ENCODE measurements around the gene IGFL1. TPM values are rescaled to one million over a fixed set of nuclear protein-coding genes. Genes with fewer than 3 reads are reported as not detected.
"Not testable (repeated sequence)": the region's sequence is repeated elsewhere in the genome, so short reads cannot be mapped to it uniquely, and the experiment has no call there.

IGFL1 gene
- total and polyA plus RNA-seq, 4 donors: not detected

GRCh38 chr19:46217476-46217875 lies 12.1 kb upstream of the IGFL1 start:
- Histone ChIP-seq H3K9me3 (ENCODE audit: control insufficient read depth, low read length) (peaks cover 1% of the 10 kb centered on the region), H3K4me1 (ENCODE audit: control insufficient read depth in 1 of 2, insufficient read depth in 2 of 2, low read length in 2 of 2) (no peaks in the 10 kb centered on the region), H3K4me3 (ENCODE audit: low read length in 2 of 2) (no peak overlapping the region), H3K27ac (ENCODE audit: low read depth in 1 of 2, low read length in 2 of 2) (no peak overlapping the region), H3K27me3 (ENCODE audit: control insufficient read depth in 1 of 2, insufficient read depth in 2 of 2, low read length in 1 of 2) (no peaks in the 10 kb centered on the region), H3K36me3 (ENCODE audit: control insufficient read depth in 1 of 2, insufficient read depth in 2 of 2, low read length in 1 of 2) (no peaks in the 10 kb centered on the region)
- ATAC-seq (ENCODE audit: low FRiP score) (no peak), DNase-seq (no peak)
- intact Hi-C loops (cut with DNase I): no loop called here
- 75 to 83% methylated on average over 9 of the region's 9 CpGs for WGBS, 2 donors

- peaks cover 1% of the 10 kb centered on the region for H3K9me3 ChIP-seq (ENCODE audit: control insufficient read depth, low read length)
- no peak overlapping the region for H3K27ac ChIP-seq (ENCODE audit: low read depth in 1 of 2, low read length in 2 of 2)
- no peaks in the 10 kb centered on the region for H3K27me3 ChIP-seq (ENCODE audit: control insufficient read depth in 1 of 2, insufficient read depth in 2 of 2, low read length in 1 of 2)
- intact Hi-C loops (cut with DNase I): no loop called here
- H3K4me1 ChIP-seq (ENCODE audit: control insufficient read depth in 1 of 2, insufficient read depth in 2 of 2, low read length in 2 of 2): no peaks in the 10 kb centered on the region
- H3K36me3 ChIP-seq (ENCODE audit: control insufficient read depth in 1 of 2, insufficient read depth in 2 of 2, low read length in 1 of 2): no peaks in the 10 kb centered on the region
- DNase-seq (no peak), ATAC-seq (ENCODE audit: low FRiP score) (no peak)
- H3K4me3 ChIP-seq (ENCODE audit: low read length in 2 of 2): no peak overlapping the region
- 9 to 20% methylated on average over 6 of the region's 6 CpGs for WGBS, 2 donors
Observed at GRCh38 chr19:46218160-46218559, 11.4 kb upstream of the IGFL1 start.

- Histone ChIP-seq H3K4me1 (ENCODE audit: control insufficient read depth in 1 of 2, insufficient read depth in 2 of 2, low read length in 2 of 2) (no peaks in the 10 kb centered on the region), H3K27me3 (ENCODE audit: control insufficient read depth in 1 of 2, insufficient read depth in 2 of 2, low read length in 1 of 2) (no peaks in the 10 kb centered on the region), H3K9me3 (ENCODE audit: control insufficient read depth, low read length) (peaks cover 1% of the 10 kb centered on the region), H3K4me3 (ENCODE audit: low read length in 2 of 2) (no peak overlapping the region), H3K36me3 (ENCODE audit: control insufficient read depth in 1 of 2, insufficient read depth in 2 of 2, low read length in 1 of 2) (no peaks in the 10 kb centered on the region), H3K27ac (ENCODE audit: low read depth in 1 of 2, low read length in 2 of 2) (no peak overlapping the region)
- intact Hi-C loops (cut with DNase I): no loop called here
- DNase-seq (peak in 1 of 2 donors; percentile 68), ATAC-seq (ENCODE audit: low FRiP score) (no peak)
- 76 to 80% methylated on average over 8 of the region's 8 CpGs for WGBS, 2 donors
Observed at GRCh38 chr19:46220038-46220615, 9.4 kb upstream of the IGFL1 start.

- DNase-seq: no peak
- Histone ChIP-seq H3K36me3 (ENCODE audit: control insufficient read depth in 1 of 2, insufficient read depth in 2 of 2, low read length in 1 of 2) (no peaks in the 10 kb centered on the region), H3K27ac (ENCODE audit: low read depth in 1 of 2, low read length in 2 of 2) (no peak overlapping the region), H3K4me3 (ENCODE audit: low read length in 2 of 2) (no peak overlapping the region), H3K4me1 (ENCODE audit: control insufficient read depth in 1 of 2, insufficient read depth in 2 of 2, low read length in 2 of 2) (no peaks in the 10 kb centered on the region), H3K9me3 (ENCODE audit: control insufficient read depth, low read length) (peaks cover 1% of the 10 kb centered on the region), H3K27me3 (ENCODE audit: control insufficient read depth in 1 of 2, insufficient read depth in 2 of 2, low read length in 1 of 2) (no peaks in the 10 kb centered on the region)
- intact Hi-C loops (cut with DNase I): no loop called here
- WGBS, 2 donors: 81 to 83% methylated on average over 2 of the region's 2 CpGs
- no peak for ATAC-seq (ENCODE audit: low FRiP score)
Observed at GRCh38 chr19:46221152-46221551, 8.4 kb upstream of the IGFL1 start.

GRCh38 chr19:46221981-46222610 lies 7.4 kb upstream of the IGFL1 start:
- H3K4me3 ChIP-seq (ENCODE audit: low read length in 2 of 2): no peak overlapping the region

GRCh38 chr19:46223787-46224186 lies 5.8 kb upstream of the IGFL1 start:
- H3K4me3 ChIP-seq (ENCODE audit: low read length in 2 of 2); H3K27me3 ChIP-seq (ENCODE audit: control insufficient read depth in 1 of 2, insufficient read depth in 2 of 2, low read length in 1 of 2); H3K27ac ChIP-seq (ENCODE audit: low read depth in 1 of 2, low read length in 2 of 2); DNase-seq; ATAC-seq (ENCODE audit: low FRiP score); H3K4me1 ChIP-seq (ENCODE audit: control insufficient read depth in 1 of 2, insufficient read depth in 2 of 2, low read length in 2 of 2); H3K9me3 ChIP-seq (ENCODE audit: control insufficient read depth, low read length); H3K36me3 ChIP-seq (ENCODE audit: control insufficient read depth in 1 of 2, insufficient read depth in 2 of 2, low read length in 1 of 2); intact Hi-C loops (cut with DNase I): not testable (repeated sequence)
- WGBS, 2 donors: 56 to 61% methylated on average over 8 of the region's 10 CpGs

More at GRCh38 chr19:46221981-46222610, 7.4 kb upstream of the IGFL1 start:
- no peaks in the 10 kb centered on the region for H3K27me3 ChIP-seq (ENCODE audit: control insufficient read depth in 1 of 2, insufficient read depth in 2 of 2, low read length in 1 of 2)
- no peak overlapping the region for H3K27ac ChIP-seq (ENCODE audit: low read depth in 1 of 2, low read length in 2 of 2)
- peaks cover 1% of the 10 kb centered on the region for H3K9me3 ChIP-seq (ENCODE audit: control insufficient read depth, low read length)
- intact Hi-C loops (cut with DNase I): no loop called here
- ATAC-seq (ENCODE audit: low FRiP score) (peak; percentile 79), DNase-seq (peak; percentile 76 to 85)
- 2 to 5% methylated on average over 7 of the region's 7 CpGs for WGBS, 2 donors
- no peaks in the 10 kb centered on the region for H3K4me1 ChIP-seq (ENCODE audit: control insufficient read depth in 1 of 2, insufficient read depth in 2 of 2, low read length in 2 of 2)
- no peaks in the 10 kb centered on the region for H3K36me3 ChIP-seq (ENCODE audit: control insufficient read depth in 1 of 2, insufficient read depth in 2 of 2, low read length in 1 of 2)

GRCh38 chr19:46224773-46225172 lies 4.8 kb upstream of the IGFL1 start:
- no peaks in the 10 kb centered on the region for H3K27me3 ChIP-seq (ENCODE audit: control insufficient read depth in 1 of 2, insufficient read depth in 2 of 2, low read length in 1 of 2)
- no peaks in the 10 kb centered on the region for H3K9me3 ChIP-seq (ENCODE audit: control insufficient read depth, low read length)
- WGBS, 2 donors: 73 to 74% methylated on average over 3 of the region's 3 CpGs
- intact Hi-C loops (cut with DNase I): no loop called here
- ATAC-seq (ENCODE audit: low FRiP score) (no peak), DNase-seq (no peak)
- H3K4me1 ChIP-seq (ENCODE audit: control insufficient read depth in 1 of 2, insufficient read depth in 2 of 2, low read length in 2 of 2): no peaks in the 10 kb centered on the region
- no peak overlapping the region for H3K27ac ChIP-seq (ENCODE audit: low read depth in 1 of 2, low read length in 2 of 2)
- no peak overlapping the region for H3K4me3 ChIP-seq (ENCODE audit: low read length in 2 of 2)
- H3K36me3 ChIP-seq (ENCODE audit: control insufficient read depth in 1 of 2, insufficient read depth in 2 of 2, low read length in 1 of 2): no peaks in the 10 kb centered on the region

- ATAC-seq (ENCODE audit: low FRiP score): no peak
- Histone ChIP-seq H3K27ac (ENCODE audit: low read depth in 1 of 2, low read length in 2 of 2) (no peak overlapping the region), H3K4me1 (ENCODE audit: control insufficient read depth in 1 of 2, insufficient read depth in 2 of 2, low read length in 2 of 2) (no peaks in the 10 kb centered on the region), H3K4me3 (ENCODE audit: low read length in 2 of 2) (no peak overlapping the region), H3K36me3 (ENCODE audit: control insufficient read depth in 1 of 2, insufficient read depth in 2 of 2, low read length in 1 of 2) (no peaks in the 10 kb centered on the region), H3K9me3 (ENCODE audit: control insufficient read depth, low read length) (no peaks in the 10 kb centered on the region), H3K27me3 (ENCODE audit: control insufficient read depth in 1 of 2, insufficient read depth in 2 of 2, low read length in 1 of 2) (no peaks in the 10 kb centered on the region)
- intact Hi-C loops (cut with DNase I): no loop called here
- no peak for DNase-seq
- WGBS, 2 donors: 9 to 45% methylated on average over 5 of the region's 5 CpGs
Observed at GRCh38 chr19:46225558-46226004, 4.0 kb upstream of the IGFL1 start.

GRCh38 chr19:46226438-46226973 lies 3.0 kb upstream of the IGFL1 start:
- H3K36me3 ChIP-seq (ENCODE audit: control insufficient read depth in 1 of 2, insufficient read depth in 2 of 2, low read length in 1 of 2): no peaks in the 10 kb centered on the region
- WGBS, 2 donors: 37 to 53% methylated on average over 9 of the region's 9 CpGs
- DNase-seq: no peak
- ATAC-seq (ENCODE audit: low FRiP score): no peak
- intact Hi-C loops (cut with DNase I): no loop called here
- H3K27me3 ChIP-seq (ENCODE audit: control insufficient read depth in 1 of 2, insufficient read depth in 2 of 2, low read length in 1 of 2): no peaks in the 10 kb centered on the region
- H3K4me1 ChIP-seq (ENCODE audit: control insufficient read depth in 1 of 2, insufficient read depth in 2 of 2, low read length in 2 of 2): no peaks in the 10 kb centered on the region
- no peaks in the 10 kb centered on the region for H3K9me3 ChIP-seq (ENCODE audit: control insufficient read depth, low read length)
- no peak overlapping the region for H3K4me3 ChIP-seq (ENCODE audit: low read length in 2 of 2)
- H3K27ac ChIP-seq (ENCODE audit: low read depth in 1 of 2, low read length in 2 of 2): no peak overlapping the region
